A549 (cell line): ENCODE data around the gene ASPSCR1. TPM values are rescaled to one million over a fixed set of nuclear protein-coding genes. Genes with fewer than 3 reads are reported as not detected.

Source experiments
- ATAC-seq, 2 experiments: fragments of 200-7000 bp in 1 of 2; fragments of >200 bp in 1 of 2; cut with Nextera tagmentation in 1 of 2; cut with Tn5 transposase in 1 of 2; 3 replicates each; pipeline versions ENCODE4 v1.8.0 to v1.9.1; 2018 to 2020; ENCODE audit warnings: mild to moderate bottlenecking in 1 of 2, moderate library complexity in 1 of 2
- CTCF ChIA-PET: fragments of 300-600 bp; sonication (Branson Sonifier 250); formaldehyde crosslinking; extraction: SDS; loops from one replicate; lab custom pipeline; 2021; ENCODE audit warnings: antibody characterized with exemption, inconsistent platforms; lab: Yijun Ruan, JAX
- POLR2A ChIA-PET: fragments of 350-600 bp; formaldehyde crosslinking; extraction: SDS; loops from one replicate; lab custom pipeline; 2021; ENCODE audit warnings: antibody characterized with exemption, inconsistent platforms; lab: Yijun Ruan, JAX
- DNase-seq, 2 experiments: peaks; one replicate each; pipeline versions ENCODE4 v3.0.0 to v3.0.0-alpha.2; 2011 to 2016; ENCODE audit warnings: low read depth in 1 of 2, low spot score in 1 of 2
- FAIRE-seq: peaks from 2 replicates; lab custom pipeline; 2011; peaks lifted over from hg19 to GRCh38; lab: Jason Lieb, UNC
- H3K27ac ChIP-seq, 2 experiments: fragments of >200 bp; sonication (Bioruptor Twin); formaldehyde crosslinking; 3 replicates each; pipeline ENCODE4 v1.5.1; 2016 to 2017
- H3K4me1 ChIP-seq: fragments of >200 bp; sonication (Bioruptor Twin); formaldehyde crosslinking; 3 replicates; pipeline ENCODE4 v1.6.1; 2016
- H3K4me2 ChIP-seq: fragments of >200 bp; sonication (Bioruptor Twin); formaldehyde crosslinking; 3 replicates; pipeline ENCODE4 v1.6.1; 2016
- H3K4me3 ChIP-seq: fragments of >200 bp; sonication (Bioruptor Twin); formaldehyde crosslinking; 3 replicates; pipeline ENCODE4 v1.5.1; 2016
- H3K9me3 ChIP-seq: fragments of >200 bp; sonication (Bioruptor Twin); formaldehyde crosslinking; 3 replicates; pipeline ENCODE4 v1.6.1; 2016
- CBX8 ChIP-seq: fragments of 200-600 bp; sonication (generic); IDR thresholded peaks from 2 replicates; pipeline ENCODE4 v1.6.1; 2016
- CHD4 ChIP-seq: fragments of 200-600 bp; sonication (generic); IDR thresholded peaks from 2 replicates; pipeline ENCODE4 v1.6.1; 2016; ENCODE audit warnings: antibody characterized with exemption, mild to moderate bottlenecking, borderline replicate concordance
- FOSB ChIP-seq: fragments of 250-450 bp; sonication (Bioruptor Pico); IDR thresholded peaks from 2 replicates; pipeline ENCODE4 v1.5.0; 2020; ENCODE audit warnings: mild to moderate bottlenecking, moderate library complexity
- GATA3 ChIP-seq: IDR thresholded peaks from 2 replicates; pipeline ENCODE4 v1.6.1; 2012; ENCODE audit warnings: borderline replicate concordance
- HDAC2 ChIP-seq: fragments of 200-600 bp; sonication (generic); IDR thresholded peaks from 2 replicates; pipeline ENCODE4 v1.6.1; 2016
- HEYL ChIP-seq: fragments of 250-450 bp; sonication (Bioruptor Pico); IDR thresholded peaks from 2 replicates; pipeline ENCODE4 v1.8.0; 2021; ENCODE audit warnings: mild to moderate bottlenecking, moderate library complexity
- HOXA7 ChIP-seq: fragments of 250-450 bp; sonication (Bioruptor Pico); IDR thresholded peaks from 2 replicates; pipeline ENCODE4 v1.5.0; 2020; ENCODE audit warnings: mild to moderate bottlenecking, moderate library complexity
- HOXB5 ChIP-seq: fragments of 250-450 bp; sonication (Bioruptor Pico); IDR thresholded peaks from 2 replicates; pipeline ENCODE4 v1.5.0; 2020; ENCODE audit warnings: mild to moderate bottlenecking, moderate library complexity
- JUN ChIP-seq, 2 experiments: fragments of >200 bp; sonication (Bioruptor Twin); formaldehyde crosslinking; IDR thresholded peaks; 2 replicates in 1 of 2; 3 replicates in 1 of 2; pipeline ENCODE4 v1.6.1; 2016 to 2017
- KDM1A ChIP-seq: fragments of 200-600 bp; sonication (generic); IDR thresholded peaks from 2 replicates; pipeline ENCODE4 v1.6.1; 2016; ENCODE audit warnings: low read depth, mild to moderate bottlenecking
- KDM5A ChIP-seq: fragments of 200-600 bp; sonication (generic); IDR thresholded peaks from 2 replicates; pipeline ENCODE4 v1.6.1; 2016; ENCODE audit warnings: antibody characterized with exemption, mild to moderate bottlenecking
- MAFK ChIP-seq: fragments of 450-650 bp; IDR thresholded peaks from 2 replicates; pipeline ENCODE4 v1.6.1; 2014; ENCODE audit not compliant: partially characterized antibody
- MYC ChIP-seq: IDR thresholded peaks from 2 replicates; pipeline ENCODE4 v1.6.1; 2012; ENCODE audit warnings: mild to moderate bottlenecking, inconsistent platforms, low read length, improper control_type of control experiment, borderline replicate concordance
- NPAS2 ChIP-seq: fragments of 250-450 bp; sonication (Bioruptor Pico); IDR thresholded peaks from 2 replicates; pipeline ENCODE4 v1.8.0; 2022; ENCODE audit warnings: mild to moderate bottlenecking, moderate library complexity, borderline replicate concordance
- RAD21 ChIP-seq, 2 experiments: fragments of >200 bp in 1 of 2; sonication (Bioruptor Twin) in 1 of 2; formaldehyde crosslinking in 1 of 2; IDR thresholded peaks in 1 of 2; conservative IDR thresholded peaks in 1 of 2; 2 replicates in 1 of 2; 3 replicates in 1 of 2; pipeline ENCODE4 v1.6.1; 2012 to 2018; ENCODE audit warnings: inconsistent platforms in 1 of 2
- RARB ChIP-seq: fragments of 250-450 bp; sonication (Bioruptor Pico); IDR thresholded peaks from 2 replicates; pipeline ENCODE4 v1.8.0; 2021; ENCODE audit warnings: mild to moderate bottlenecking, moderate library complexity
- RCOR1 ChIP-seq: fragments of 150-350 bp; IDR thresholded peaks from 2 replicates; pipeline ENCODE4 v1.6.1; 2014; ENCODE audit warnings: antibody characterized with exemption, low read length, low read depth
- RNF2 ChIP-seq: fragments of 200-600 bp; sonication (generic); IDR thresholded peaks from 2 replicates; pipeline ENCODE4 v1.6.1; 2016; ENCODE audit warnings: low read depth, mild to moderate bottlenecking, antibody characterized with exemption, moderate library complexity, borderline replicate concordance
- SMC3 ChIP-seq: fragments of >200 bp; sonication (Bioruptor Twin); formaldehyde crosslinking; IDR thresholded peaks from 3 replicates; pipeline ENCODE4 v1.6.1; 2018; ENCODE audit warnings: inconsistent platforms
- ZC3H11A ChIP-seq: fragments of 450-650 bp; IDR thresholded peaks from 2 replicates; pipeline ENCODE4 v1.6.1; 2014; ENCODE audit warnings: antibody characterized with exemption, mild to moderate bottlenecking
- ZFP36 ChIP-seq: fragments of 450-650 bp; IDR thresholded peaks from 2 replicates; pipeline ENCODE4 v1.6.1; 2014; ENCODE audit warnings: borderline replicate concordance; ENCODE audit not compliant: partially characterized antibody
- WGBS: methylation state at CpG from one replicate; pipeline ENCODE4 v1.1.6; 2017; ENCODE audit errors: missing lambda C conversion rate; 5-methylcytosine and 5-hydroxymethylcytosine counted together
- polyA plus RNA-seq, 4 experiments: library from polyadenylated mRNA; depleted of rRNA in 3 of 4; stranded (reverse); fragments of >200 nt; fragmentation: RNase III in 1 of 4; extraction: RNeasy Plus Mini Kit Qiagen cat#74134 plus additional on column Dnase treatment in 1 of 4; gene quantifications; 2 replicates in 3 of 4; 3 replicates in 1 of 4; pipeline ENCODE4 v1.2.3, GENCODE V29; 2011 to 2017
- TF ChIP-seq, protein P1 (sequence below): IDR thresholded peaks from 2 replicates; pipeline ENCODE4 v1.6.1; 2012
- TF ChIP-seq, protein P2 (sequence below): fragments of >200 bp; sonication (Bioruptor Twin); formaldehyde crosslinking; IDR thresholded peaks from 3 replicates; pipeline ENCODE4 v1.5.1; 2016
- TF ChIP-seq, protein P3 (sequence below): fragments of >200 bp; sonication (Bioruptor Twin); formaldehyde crosslinking; IDR thresholded peaks from 2 replicates; pipeline ENCODE4 v1.6.1; 2016
- TF ChIP-seq, protein P4 (sequence below): fragments of 150-350 bp; IDR thresholded peaks from 2 replicates; pipeline ENCODE4 v1.6.1; 2014; ENCODE audit warnings: low read depth, mild to moderate bottlenecking, low read length
- TF ChIP-seq, protein P5 (sequence below): fragments of 250-450 bp; sonication (Bioruptor Pico); IDR thresholded peaks from 2 replicates; pipeline ENCODE4 v1.5.0; 2020; ENCODE audit warnings: low read depth, mild to moderate bottlenecking, moderate library complexity

Gene ASPSCR1
- polyA plus RNA-seq, 2 of the 4 experiments (the other 2 are of a cell fraction) = 12.3 to 25.7 TPM

DNA sequence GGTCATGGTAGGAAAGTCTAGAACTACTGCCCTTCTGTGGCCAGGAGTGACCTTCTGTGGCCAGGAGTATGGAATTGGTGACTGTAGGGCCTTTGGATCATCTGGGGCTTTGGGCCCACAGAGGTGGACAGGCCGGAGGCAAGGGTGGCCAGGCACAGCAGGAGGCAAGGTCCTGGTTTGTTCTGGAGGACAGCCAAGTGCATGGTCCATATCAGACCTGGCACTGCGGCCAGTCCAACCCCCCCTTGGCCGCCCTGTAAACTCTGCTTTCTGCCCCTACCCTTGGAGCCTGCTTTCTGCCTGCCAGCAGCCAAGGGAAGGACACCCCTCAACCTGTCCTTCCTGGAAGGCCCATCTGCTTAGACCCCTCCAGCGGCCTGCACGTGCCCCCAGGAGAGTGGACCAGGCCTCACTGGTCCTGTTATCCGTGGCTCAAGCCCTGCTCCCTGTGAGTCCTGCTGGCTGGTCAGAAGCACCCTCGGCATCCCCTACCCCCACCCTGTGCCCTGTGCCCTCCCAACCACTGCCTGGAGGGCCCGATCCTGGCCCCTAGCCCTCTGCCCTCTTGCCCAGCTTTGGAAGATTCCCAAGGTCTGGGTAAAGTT, 62.4 kb downstream of the ASPSCR1 start:
- no peak for FAIRE-seq
- H3K4me2 ChIP-seq = no peak overlapping the region
- ATAC-seq = no peak
- no peaks in the 10 kb centered on the region for H3K9me3 ChIP-seq
- POLR2A ChIA-PET = no interaction called here
- H3K4me1 ChIP-seq = peaks cover 8% of the 10 kb centered on the region; the same call in 2 of the 3 replicates
- CTCF ChIA-PET = interaction anchor here (0.7 to 4.4 kb wide), 7 partner anchors 11 to 163 kb away, joined by 3 to 59 read pairs (median 4); partner anchors contain the start of gene RAC3
- H3K4me3 ChIP-seq = no peak overlapping the region
- WGBS = 80% methylated on average over 8 of the region's 8 CpGs
- TF ChIP-seq NPAS2 (CRISPR knock-in tag) (no peak), ZFP36 (no peak), JUN (IDR thresholded peaks at IDR 0.05) (no peak)
- TF ChIP-seq, protein P1, sequence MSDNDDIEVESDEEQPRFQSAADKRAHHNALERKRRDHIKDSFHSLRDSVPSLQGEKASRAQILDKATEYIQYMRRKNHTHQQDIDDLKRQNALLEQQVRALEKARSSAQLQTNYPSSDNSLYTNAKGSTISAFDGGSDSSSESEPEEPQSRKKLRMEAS = no peak
- H3K27ac ChIP-seq = no peak overlapping the region
- DNase-seq = no peak

DNA sequence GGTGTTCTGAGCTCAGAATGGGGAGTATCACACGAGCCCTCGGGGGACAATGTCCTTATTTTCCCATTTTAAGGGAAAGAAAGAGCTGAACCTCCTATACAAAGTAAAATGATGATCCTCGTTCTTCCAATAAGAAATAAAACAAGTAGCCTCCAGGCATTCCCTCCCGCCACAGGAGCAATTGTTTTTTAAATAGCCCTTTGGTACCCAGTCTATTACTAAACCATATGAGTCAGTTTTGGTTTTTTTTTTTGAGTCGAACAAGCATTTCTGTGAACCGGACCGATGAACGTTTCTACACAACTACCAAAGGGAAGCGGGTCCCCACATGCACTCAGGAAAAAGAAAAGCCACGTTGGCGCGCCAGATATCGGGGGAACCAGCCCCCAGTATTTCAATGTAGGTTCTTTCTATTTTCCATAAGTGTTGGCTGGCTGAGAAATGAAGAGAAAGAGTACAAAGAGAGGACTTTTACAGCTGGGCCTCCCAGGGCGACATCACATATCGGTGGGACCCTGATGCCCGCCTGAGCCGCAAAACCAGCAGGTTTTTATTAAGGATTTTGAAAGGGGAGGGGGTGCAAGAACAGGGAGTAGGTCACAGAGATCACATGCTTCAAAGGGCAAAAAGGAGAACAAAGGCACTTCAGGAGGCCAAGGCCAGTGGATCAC, 63.9 kb downstream of the ASPSCR1 start:
- no peaks in the 10 kb centered on the region for H3K9me3 ChIP-seq
- TF ChIP-seq ZC3H11A (no peak), HEYL (no peak), RAD21 (conservative IDR thresholded peaks at IDR 0.05 in 1 of 2, IDR thresholded peaks at IDR 0.05 in 1 of 2) (no peak), CHD4 (no peak), HDAC2 (no peak), JUN (IDR thresholded peaks at IDR 0.05) (no peak), GATA3 (no peak), HOXA7 (no peak), HOXB5 (CRISPR knock-in tag) (no peak), MAFK (no peak)
- TF ChIP-seq, protein P2, sequence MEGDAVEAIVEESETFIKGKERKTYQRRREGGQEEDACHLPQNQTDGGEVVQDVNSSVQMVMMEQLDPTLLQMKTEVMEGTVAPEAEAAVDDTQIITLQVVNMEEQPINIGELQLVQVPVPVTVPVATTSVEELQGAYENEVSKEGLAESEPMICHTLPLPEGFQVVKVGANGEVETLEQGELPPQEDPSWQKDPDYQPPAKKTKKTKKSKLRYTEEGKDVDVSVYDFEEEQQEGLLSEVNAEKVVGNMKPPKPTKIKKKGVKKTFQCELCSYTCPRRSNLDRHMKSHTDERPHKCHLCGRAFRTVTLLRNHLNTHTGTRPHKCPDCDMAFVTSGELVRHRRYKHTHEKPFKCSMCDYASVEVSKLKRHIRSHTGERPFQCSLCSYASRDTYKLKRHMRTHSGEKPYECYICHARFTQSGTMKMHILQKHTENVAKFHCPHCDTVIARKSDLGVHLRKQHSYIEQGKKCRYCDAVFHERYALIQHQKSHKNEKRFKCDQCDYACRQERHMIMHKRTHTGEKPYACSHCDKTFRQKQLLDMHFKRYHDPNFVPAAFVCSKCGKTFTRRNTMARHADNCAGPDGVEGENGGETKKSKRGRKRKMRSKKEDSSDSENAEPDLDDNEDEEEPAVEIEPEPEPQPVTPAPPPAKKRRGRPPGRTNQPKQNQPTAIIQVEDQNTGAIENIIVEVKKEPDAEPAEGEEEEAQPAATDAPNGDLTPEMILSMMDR = no peak
- ChIA-PET POLR2A (no interaction called here), CTCF (interaction anchor here (0.6 to 5.2 kb wide), 7 partner anchors 8 to 165 kb away, joined by 3 to 59 read pairs (median 5); partner anchors contain the start of gene RAC3)
- H3K4me3 ChIP-seq = no peak overlapping the region
- 76% methylated on average over 17 of the region's 17 CpGs for WGBS
- no peak overlapping the region for H3K4me2 ChIP-seq
- no peak for FAIRE-seq
- no peak for DNase-seq
- H3K27ac ChIP-seq = no peak overlapping the region
- H3K4me1 ChIP-seq = peaks cover 8% of the 10 kb centered on the region; the same call in 2 of the 3 replicates
- no peak for ATAC-seq

DNA sequence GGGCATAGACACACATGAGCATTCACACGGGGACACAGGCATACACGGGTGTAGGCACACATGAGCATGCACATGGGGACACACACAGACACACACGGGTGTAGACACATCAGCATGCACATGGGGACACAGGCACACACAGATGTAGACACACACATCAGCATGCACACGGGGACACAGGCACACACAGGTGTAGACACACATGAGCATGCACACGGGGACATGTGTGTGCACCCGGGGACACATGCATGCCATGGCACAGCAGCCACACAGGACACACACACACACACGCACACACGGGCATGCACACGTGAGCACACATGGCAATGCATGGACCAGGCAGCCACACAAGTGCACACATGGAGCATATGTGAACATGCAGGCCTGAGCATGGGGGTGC, 65.2 kb downstream of the ASPSCR1 start:
- H3K4me3 ChIP-seq = no peak overlapping the region
- H3K4me1 ChIP-seq = 0 out of 3 replicates have a peak, but pooled peaks cover 3% of the 10 kb centered on the region
- H3K9me3 ChIP-seq = no peaks in the 10 kb centered on the region
- ChIA-PET POLR2A (interaction anchor here (0.6 to 1.1 kb wide), 2 partner anchors 56 to 72 kb away, joined by 3 to 4 read pairs; partner anchors contain the start of gene FASN), CTCF (interaction anchor here (0.6 to 5.2 kb wide), 6 partner anchors 12 to 1018 kb away, joined by 3 to 32 read pairs (median 3); partner anchors contain the start of gene RAC3)
- ATAC-seq (0 out of 6 replicates have a peak, but pooled peaks of 1 of the 2 experiments have one; percentile 7), DNase-seq (no peak), FAIRE-seq (no peak)
- H3K27ac ChIP-seq = no peak overlapping the region
- TF ChIP-seq, protein P3, sequence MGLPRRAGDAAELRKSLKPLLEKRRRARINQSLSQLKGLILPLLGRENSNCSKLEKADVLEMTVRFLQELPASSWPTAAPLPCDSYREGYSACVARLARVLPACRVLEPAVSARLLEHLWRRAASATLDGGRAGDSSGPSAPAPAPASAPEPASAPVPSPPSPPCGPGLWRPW = no peak
- TF ChIP-seq FOSB (no peak), RAD21 (conservative IDR thresholded peaks at IDR 0.05 in 1 of 2, IDR thresholded peaks at IDR 0.05 in 1 of 2) (no peak), RCOR1 (no peak), MYC (no peak), KDM5A (no peak), KDM1A (no peak), CBX8 (no peak), RARB (CRISPR knock-in tag) (no peak), RNF2 (no peak), SMC3 (no peak)
- TF ChIP-seq, protein P4, sequence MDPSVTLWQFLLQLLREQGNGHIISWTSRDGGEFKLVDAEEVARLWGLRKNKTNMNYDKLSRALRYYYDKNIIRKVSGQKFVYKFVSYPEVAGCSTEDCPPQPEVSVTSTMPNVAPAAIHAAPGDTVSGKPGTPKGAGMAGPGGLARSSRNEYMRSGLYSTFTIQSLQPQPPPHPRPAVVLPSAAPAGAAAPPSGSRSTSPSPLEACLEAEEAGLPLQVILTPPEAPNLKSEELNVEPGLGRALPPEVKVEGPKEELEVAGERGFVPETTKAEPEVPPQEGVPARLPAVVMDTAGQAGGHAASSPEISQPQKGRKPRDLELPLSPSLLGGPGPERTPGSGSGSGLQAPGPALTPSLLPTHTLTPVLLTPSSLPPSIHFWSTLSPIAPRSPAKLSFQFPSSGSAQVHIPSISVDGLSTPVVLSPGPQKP = no peak
- TF ChIP-seq, protein P2 = no peak
- TF ChIP-seq, protein P5, sequence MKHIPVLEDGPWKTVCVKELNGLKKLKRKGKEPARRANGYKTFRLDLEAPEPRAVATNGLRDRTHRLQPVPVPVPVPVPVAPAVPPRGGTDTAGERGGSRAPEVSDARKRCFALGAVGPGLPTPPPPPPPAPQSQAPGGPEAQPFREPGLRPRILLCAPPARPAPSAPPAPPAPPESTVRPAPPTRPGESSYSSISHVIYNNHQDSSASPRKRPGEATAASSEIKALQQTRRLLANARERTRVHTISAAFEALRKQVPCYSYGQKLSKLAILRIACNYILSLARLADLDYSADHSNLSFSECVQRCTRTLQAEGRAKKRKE (CRISPR knock-in tag) = no peak
- WGBS = 39% methylated on average over 6 of the region's 9 CpGs
- H3K4me2 ChIP-seq = no peak overlapping the region
